Spinal cord (tissue), 10 donors: ENCODE data around the gene DLG2. TPM values are rescaled to one million over a fixed set of nuclear protein-coding genes. Genes with fewer than 3 reads are reported as not detected.

ENCODE experiments used
- DNase-seq, 6 donors: peaks; one replicate each; pipeline versions ENCODE4 v3.0.0 to v3.0.0-alpha.2; 2013 to 2015; ENCODE audit warnings: low spot score in 6 of 6, low read depth in 4 of 6
- H3K27ac ChIP-seq: one replicate; pipeline ENCODE4 v1.5.1; 2013; ENCODE audit warnings: low read depth, low read length, control low read depth
- H3K27me3 ChIP-seq: one replicate; pipeline ENCODE4 v1.6.1; 2013; ENCODE audit warnings: low read length; ENCODE audit not compliant: control insufficient read depth, insufficient read depth
- H3K36me3 ChIP-seq: one replicate; pipeline ENCODE4 v1.6.1; 2013; ENCODE audit warnings: low read length; ENCODE audit not compliant: control insufficient read depth, insufficient read depth
- H3K4me1 ChIP-seq: one replicate; pipeline ENCODE4 v1.6.1; 2013; ENCODE audit warnings: low read length; ENCODE audit not compliant: control insufficient read depth, insufficient read depth
- H3K4me3 ChIP-seq: one replicate; pipeline ENCODE4 v1.5.1; 2013; ENCODE audit warnings: low read depth, low read length, control low read depth
- H3K9me3 ChIP-seq: one replicate; pipeline ENCODE4 v1.6.1; 2013; ENCODE audit warnings: low read length; ENCODE audit not compliant: control insufficient read depth, insufficient read depth
- WGBS: methylation state at CpG from one replicate; pipeline ENCODE4 v1.1.5; 2013; ENCODE audit warnings: missing lambda C conversion rate; ENCODE audit not compliant: insufficient coverage; 5-methylcytosine and 5-hydroxymethylcytosine counted together
- polyA plus RNA-seq, 2 donors: library from polyadenylated mRNA; unstranded; fragments of 120-200 nt; gene quantifications; one replicate each; pipeline ENCODE4 v1.2.1, GENCODE V29; 2013; ENCODE audit not compliant: insufficient read length in 2 of 2
- total RNA-seq, 2 donors: library from RNA; depleted of rRNA in 1 of 2; stranded (reverse); fragments of 120-200 nt in 1 of 2; fragments of >200 nt in 1 of 2; gene quantifications; one replicate each; pipeline versions ENCODE4 v1.2.3 to v1.2.4, GENCODE V29; 2013 to 2014
- donor health status: healthy.

Gene DLG2
- total and polyA plus RNA-seq, 4 donors, result 37.7 to 111 (median 49.0) TPM

- DNase-seq, result no peak
Observed at GRCh38 chr11:83663446-83663845, 1963.7 kb downstream of the DLG2 start.

GRCh38 chr11:83662494-83662893 lies 1964.7 kb downstream of the DLG2 start:
- DNase-seq, result no peak
- Histone ChIP-seq H3K9me3 (no peaks in the 10 kb centered on the region), H3K27ac (no peak overlapping the region), H3K27me3 (no peaks in the 10 kb centered on the region), H3K36me3 (no peaks in the 10 kb centered on the region), H3K4me3 (no peak overlapping the region), H3K4me1 (no peaks in the 10 kb centered on the region)
- 100% methylated on average over 1 of the region's 1 CpG for WGBS

More at GRCh38 chr11:83663446-83663845, 1963.7 kb downstream of the DLG2 start:
- H3K4me1 ChIP-seq, result no peaks in the 10 kb centered on the region
- no peaks in the 10 kb centered on the region for H3K9me3 ChIP-seq
- H3K4me3 ChIP-seq, result no peak overlapping the region
- H3K27ac ChIP-seq, result no peak overlapping the region
- no CpG with 5 or more reads among the region's 3 CpGs for WGBS
- H3K27me3 ChIP-seq, result no peaks in the 10 kb centered on the region
- no peaks in the 10 kb centered on the region for H3K36me3 ChIP-seq

- no peak overlapping the region for H3K27ac ChIP-seq
- no peaks in the 10 kb centered on the region for H3K36me3 ChIP-seq
- no peaks in the 10 kb centered on the region for H3K9me3 ChIP-seq
- H3K4me3 ChIP-seq, result no peak overlapping the region
- no peaks in the 10 kb centered on the region for H3K4me1 ChIP-seq
- WGBS, result 90% methylated on average over 3 of the region's 4 CpGs
- H3K27me3 ChIP-seq, result no peaks in the 10 kb centered on the region
- DNase-seq, result no peak
Observed at GRCh38 chr11:83661491-83662350, 1965.4 kb downstream of the DLG2 start.

- no peaks in the 10 kb centered on the region for H3K36me3 ChIP-seq
- no peaks in the 10 kb centered on the region for H3K4me1 ChIP-seq
- no peak overlapping the region for H3K4me3 ChIP-seq
- H3K27ac ChIP-seq, result no peak overlapping the region
- WGBS, result no CpG with 5 or more reads among the region's 1 CpG
- no peak for DNase-seq
- no peaks in the 10 kb centered on the region for H3K9me3 ChIP-seq
- H3K27me3 ChIP-seq, result no peaks in the 10 kb centered on the region
Observed at GRCh38 chr11:83659466-83659865, 1967.7 kb downstream of the DLG2 start.

GRCh38 chr11:83656796-83657330 lies 1970.3 kb downstream of the DLG2 start:
- Histone ChIP-seq H3K36me3 (no peaks in the 10 kb centered on the region), H3K9me3 (no peaks in the 10 kb centered on the region), H3K4me1 (no peaks in the 10 kb centered on the region), H3K27me3 (no peaks in the 10 kb centered on the region), H3K4me3 (no peak overlapping the region), H3K27ac (no peak overlapping the region)
- 60% methylated on average over 1 of the region's 4 CpGs for WGBS
- DNase-seq, result no peak

GRCh38 chr11:83655976-83656375 lies 1971.2 kb downstream of the DLG2 start:
- WGBS, result 75% methylated on average over 3 of the region's 3 CpGs
- H3K36me3 ChIP-seq, result no peaks in the 10 kb centered on the region
- H3K4me3 ChIP-seq, result no peak overlapping the region
- no peaks in the 10 kb centered on the region for H3K4me1 ChIP-seq
- H3K27ac ChIP-seq, result no peak overlapping the region
- H3K9me3 ChIP-seq, result no peaks in the 10 kb centered on the region
- H3K27me3 ChIP-seq, result no peaks in the 10 kb centered on the region
- peak in 2 of 6 donors; percentile 76 to 78 for DNase-seq

GRCh38 chr11:83649528-83649855 lies 1977.7 kb downstream of the DLG2 start:
- Histone ChIP-seq H3K36me3 (no peaks in the 10 kb centered on the region), H3K27ac (no peak overlapping the region), H3K27me3 (no peaks in the 10 kb centered on the region), H3K4me3 (no peak overlapping the region), H3K9me3 (no peaks in the 10 kb centered on the region), H3K4me1 (no peaks in the 10 kb centered on the region)
- WGBS, result no CpG with 5 or more reads among the region's 1 CpG
- DNase-seq, result no peak

- DNase-seq, result peak in 1 of 6 donors; percentile 64
- no peaks in the 10 kb centered on the region for H3K27me3 ChIP-seq
- no peaks in the 10 kb centered on the region for H3K36me3 ChIP-seq
- no peak overlapping the region for H3K27ac ChIP-seq
- H3K4me1 ChIP-seq, result no peaks in the 10 kb centered on the region
- no peak overlapping the region for H3K4me3 ChIP-seq
- H3K9me3 ChIP-seq, result no peaks in the 10 kb centered on the region
- WGBS, result no CpG with 5 or more reads among the region's 2 CpGs
Observed at GRCh38 chr11:83648610-83649527, 1978.3 kb downstream of the DLG2 start.

- Histone ChIP-seq H3K27me3 (no peaks in the 10 kb centered on the region), H3K36me3 (no peaks in the 10 kb centered on the region), H3K4me3 (no peak overlapping the region), H3K27ac (no peak overlapping the region), H3K4me1 (no peaks in the 10 kb centered on the region), H3K9me3 (no peaks in the 10 kb centered on the region)
- no peak for DNase-seq
- WGBS, result 100% methylated on average over 1 of the region's 3 CpGs
Observed at GRCh38 chr11:83645561-83645960, 1981.6 kb downstream of the DLG2 start.
